Measurements from ENCODE around the gene FYN.
"Not testable (repeated sequence)": the region's sequence is repeated elsewhere in the genome, so short reads cannot be mapped to it uniquely, and the experiment has no call there.

The FYN gene

DNA sequence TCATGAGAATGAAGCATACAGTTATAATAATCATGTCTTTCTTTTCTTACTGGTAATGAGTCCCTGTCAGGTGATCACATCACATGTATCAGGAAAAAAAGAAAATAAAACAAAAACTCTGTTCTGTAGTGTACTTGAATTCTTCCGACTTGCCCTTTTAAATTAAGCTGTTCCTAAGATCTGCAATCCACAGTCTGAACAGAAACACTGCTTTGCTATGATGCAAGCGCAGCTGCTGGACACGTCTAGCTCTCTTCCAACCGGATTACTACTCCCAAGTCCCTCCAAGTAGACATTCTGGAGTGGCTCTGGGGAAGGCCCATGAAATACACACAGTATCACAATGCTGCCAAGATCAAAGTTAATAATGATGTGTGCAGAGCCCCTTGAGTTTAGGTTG is 83.7 kb downstream of the FYN start:
- DNase-seq (ENCODE audit: low read depth) = no peak

DNA sequence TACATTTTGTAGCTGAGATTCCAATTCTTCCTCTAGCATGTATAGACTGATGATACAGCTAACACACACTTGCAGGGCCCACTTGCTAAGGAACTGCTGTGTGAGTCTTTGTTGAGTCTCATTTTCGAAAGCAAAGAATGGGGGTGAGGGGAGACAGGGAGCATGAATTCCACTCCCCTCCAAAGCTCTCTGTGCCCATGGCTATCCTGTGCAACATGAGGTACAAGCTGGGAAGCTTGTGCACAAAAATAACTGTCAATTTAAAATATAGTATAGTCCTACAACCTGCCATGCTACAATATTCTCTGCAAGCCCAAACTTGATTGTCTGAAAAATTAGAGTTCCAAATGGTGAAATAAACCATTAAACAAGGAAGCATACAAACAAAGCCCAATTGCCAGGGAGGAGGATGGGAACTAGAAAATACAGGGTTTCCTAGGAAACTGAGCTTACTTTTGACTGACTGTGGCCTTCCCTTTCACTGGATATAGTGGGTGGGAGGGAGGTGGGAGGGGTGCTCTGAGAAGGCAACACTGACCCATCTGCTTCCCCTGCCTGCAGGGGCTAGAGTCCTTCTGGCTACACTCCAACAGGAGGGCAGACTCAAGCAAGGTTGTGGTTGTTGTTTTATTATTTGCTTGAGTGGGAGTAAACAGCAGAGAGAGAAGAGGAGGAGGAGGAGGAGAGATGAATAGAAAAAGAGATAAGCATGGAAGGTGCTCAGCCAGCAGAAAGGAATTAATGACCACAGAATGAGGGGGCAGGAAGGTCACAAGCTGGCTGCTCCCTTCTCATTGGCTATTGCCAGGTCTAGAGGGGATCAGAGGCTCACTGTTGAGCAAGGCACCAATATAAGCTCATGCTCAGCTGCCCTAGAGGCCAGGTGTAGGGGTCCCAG is 84.6 kb downstream of the FYN start:
- DNase-seq (ENCODE audit: low read depth) = no peak

DNA sequence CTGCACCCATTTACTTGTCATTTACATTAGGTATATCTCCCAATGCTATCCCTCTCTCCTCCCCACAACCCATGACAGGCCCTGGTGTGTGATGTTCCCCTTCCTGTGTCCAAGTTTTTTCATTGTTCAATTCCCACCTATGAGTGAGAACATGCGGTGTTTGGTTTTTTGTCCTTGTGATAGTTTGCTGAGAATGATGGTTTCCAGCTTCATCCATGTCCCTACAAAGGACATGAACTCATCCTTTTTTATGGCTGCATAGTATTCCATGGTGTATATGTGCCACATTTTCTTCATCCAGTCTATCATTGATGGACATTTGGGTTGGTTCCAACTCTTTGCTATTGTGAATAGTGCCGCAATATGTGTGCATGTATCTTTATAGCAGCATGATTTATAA is 87.1 kb downstream of the FYN start:
- DNase-seq (ENCODE audit: low read depth) = not testable (repeated sequence)

DNA sequence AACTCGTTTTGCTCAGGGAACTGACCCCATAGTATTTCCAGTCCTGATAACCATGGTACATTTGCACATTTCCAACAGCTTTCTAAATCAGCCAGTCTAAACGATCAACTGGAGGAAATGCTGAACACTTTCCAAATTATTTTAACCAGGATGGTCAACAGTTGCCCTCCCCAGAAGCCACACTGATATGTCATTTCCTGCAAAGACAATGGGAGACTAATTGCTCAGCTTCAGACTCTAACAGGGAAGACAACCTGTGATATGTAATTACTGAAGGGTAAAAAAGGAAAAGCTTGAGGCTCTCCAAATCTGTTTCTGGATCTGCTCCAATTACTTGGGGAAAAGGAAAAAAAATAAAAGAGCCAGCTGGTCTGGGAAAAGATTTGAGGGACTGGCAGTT is 88.8 kb downstream of the FYN start:
- no peak for DNase-seq (ENCODE audit: low read depth)

DNA sequence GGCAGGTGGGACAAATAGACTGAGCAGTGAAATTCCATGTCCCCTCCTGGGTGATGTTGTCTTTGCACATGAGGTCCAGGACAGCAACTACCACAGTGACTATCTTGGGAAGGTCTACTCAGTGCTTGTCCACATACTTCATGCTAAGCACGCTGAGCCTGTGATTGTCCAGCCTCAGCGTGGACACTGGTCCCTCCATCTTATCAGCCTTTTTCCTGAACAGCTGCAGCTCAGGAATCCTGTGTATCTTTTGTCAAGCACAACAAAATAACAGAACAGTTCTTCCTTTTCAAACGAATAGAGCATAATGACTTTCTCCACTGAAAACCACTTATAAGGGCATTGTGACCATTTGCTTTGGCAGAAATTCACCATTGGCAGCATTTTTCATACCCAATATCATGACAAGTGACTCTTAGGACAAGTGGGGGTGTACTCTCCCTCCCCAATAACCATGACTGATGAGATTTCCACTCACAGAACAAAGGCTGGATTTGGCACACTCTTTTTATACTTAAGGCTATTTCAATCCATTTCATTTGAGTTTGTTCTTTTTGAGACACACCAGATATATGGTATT is 90.3 kb downstream of the FYN start:
- no peak for DNase-seq (ENCODE audit: low read depth)

DNA sequence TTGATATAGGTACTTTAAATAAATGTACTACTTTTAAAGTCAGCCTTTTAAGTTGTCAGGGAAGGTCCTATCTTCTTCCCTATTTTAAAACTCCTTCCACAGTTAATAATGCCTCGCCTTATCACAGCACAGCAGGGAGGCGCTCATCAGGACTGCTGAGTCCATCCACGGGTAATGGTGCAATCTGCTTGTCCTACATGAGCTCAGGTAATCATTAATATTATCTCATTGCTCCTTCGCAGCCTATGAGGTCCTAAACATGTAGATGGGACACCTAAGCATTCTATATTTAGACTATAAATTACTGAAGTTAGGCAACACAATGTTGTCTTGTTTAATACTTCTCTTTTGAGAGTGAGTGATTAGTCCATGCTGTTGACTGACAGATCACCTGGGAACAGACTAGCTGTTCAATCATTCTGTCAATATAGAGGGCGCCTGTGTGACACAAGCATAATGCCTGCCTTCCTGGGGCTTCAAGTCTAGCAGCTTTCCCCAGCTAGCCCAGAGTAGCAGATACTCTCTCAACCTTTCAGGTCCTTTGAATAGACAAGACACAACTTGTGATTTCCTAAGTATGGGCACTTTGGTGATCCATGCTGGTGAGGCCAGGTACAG is 91.0 kb downstream of the FYN start:
- DNase-seq (ENCODE audit: low read depth) = no peak

DNA sequence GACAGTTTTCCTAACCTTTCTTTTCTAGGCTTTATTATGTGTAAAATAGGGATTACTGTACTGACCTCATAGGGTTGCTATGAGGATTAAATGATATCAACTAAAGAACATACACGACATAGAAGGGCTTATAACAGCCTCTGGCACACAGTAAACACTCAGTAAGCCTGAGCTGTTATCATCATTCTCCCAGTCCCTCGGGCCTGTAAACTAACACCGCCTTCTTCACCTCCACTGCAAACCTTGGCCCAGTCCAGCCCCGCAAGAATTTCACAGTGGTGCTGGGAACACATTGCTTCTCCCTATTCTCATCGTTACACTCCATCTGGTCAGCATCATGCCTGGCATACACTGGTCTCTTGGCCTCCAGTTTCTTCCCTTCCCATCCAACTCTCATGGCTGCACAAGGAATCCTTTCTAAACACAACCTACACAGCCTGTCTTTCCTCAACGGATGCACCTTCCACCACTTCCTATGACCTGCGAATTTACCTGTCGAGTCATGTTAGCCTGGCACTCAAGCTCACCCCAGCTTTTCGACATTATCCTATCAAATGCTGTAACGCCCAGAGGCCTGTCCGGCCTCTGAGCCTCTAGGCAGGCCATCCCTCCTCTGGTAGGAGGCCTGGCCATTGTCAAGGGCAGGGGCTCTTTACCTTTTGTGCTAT is 92.1 kb downstream of the FYN start:
- DNase-seq (ENCODE audit: low read depth) = no peak

DNA sequence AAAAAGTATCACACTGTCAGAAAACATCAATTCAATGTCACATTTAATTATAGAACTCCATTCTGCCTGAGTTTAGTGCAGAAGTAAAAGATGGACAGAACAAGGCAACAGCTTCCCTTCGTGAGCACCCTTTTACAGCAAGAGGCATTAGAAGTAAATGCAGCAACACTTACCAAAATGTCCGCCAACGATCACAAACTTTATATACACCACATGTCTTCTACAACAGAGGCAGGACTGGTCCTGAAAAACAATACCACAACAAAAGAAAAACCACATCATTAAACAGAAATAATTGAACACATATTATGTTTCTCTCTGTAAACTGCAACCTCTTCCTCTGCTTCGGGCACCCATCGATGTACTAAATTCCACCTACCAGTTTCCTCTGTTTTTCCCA is 92.9 kb downstream of the FYN start:
- no peak for DNase-seq (ENCODE audit: low read depth)

DNA sequence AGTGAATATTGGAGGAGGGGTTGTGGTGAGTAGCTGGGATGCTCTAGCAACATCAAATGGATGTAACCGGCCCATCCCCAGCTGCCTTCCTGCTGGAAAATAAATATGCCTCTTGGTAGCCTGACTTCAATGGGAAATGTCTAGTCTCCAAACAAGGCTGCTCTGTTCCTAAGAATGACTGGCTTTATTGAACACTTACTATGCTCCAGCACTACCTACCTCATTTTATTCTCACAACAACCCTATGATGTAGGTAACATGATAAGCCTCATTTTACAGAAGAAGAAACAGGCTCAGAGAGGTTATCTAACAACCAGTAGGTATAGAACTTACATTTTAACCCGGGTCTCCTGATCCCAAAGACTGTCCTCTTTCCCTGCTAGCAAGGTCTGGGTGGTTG is 93.6 kb downstream of the FYN start:
- DNase-seq (ENCODE audit: low read depth) = no peak

DNA sequence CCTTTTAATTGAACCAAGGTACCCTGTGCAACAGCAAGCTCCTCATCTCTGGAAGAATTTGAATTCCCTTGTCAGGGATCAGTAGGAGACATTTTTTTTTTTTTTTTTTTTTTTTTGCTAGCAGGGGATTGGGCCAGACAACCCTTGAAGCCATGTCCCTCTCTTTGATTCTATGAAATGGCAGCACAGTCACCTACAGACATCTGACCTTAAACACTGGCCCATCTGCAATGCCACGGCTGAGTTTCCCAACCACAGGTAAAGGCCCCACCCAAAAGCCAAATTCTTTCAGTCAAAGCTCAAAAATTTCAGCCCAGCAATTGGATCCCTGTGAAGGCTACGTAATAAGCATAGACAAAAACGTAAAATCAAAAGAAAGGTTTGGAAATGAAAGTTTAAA is 94.2 kb downstream of the FYN start:
- no peak for DNase-seq (ENCODE audit: low read depth)

DNA sequence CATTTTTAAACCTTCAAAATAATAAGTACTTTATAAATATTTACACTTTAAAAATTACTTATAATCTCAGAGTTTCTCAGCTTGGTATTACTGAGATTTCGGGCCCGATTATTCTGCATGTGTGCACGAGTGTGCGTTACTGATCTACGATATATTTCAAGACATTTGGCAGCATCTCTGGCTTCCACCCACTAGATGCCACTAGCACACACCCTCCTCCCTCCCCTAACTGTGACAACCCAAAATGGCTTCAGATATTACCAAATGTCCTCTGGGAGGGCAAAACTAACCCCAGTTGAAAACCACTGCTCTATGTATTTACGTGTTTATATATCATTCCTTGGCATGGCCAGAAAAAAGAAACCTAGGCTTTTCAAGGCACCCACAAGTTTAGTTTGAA is 95.9 kb downstream of the FYN start:
- no peak for DNase-seq (ENCODE audit: low read depth)

DNA sequence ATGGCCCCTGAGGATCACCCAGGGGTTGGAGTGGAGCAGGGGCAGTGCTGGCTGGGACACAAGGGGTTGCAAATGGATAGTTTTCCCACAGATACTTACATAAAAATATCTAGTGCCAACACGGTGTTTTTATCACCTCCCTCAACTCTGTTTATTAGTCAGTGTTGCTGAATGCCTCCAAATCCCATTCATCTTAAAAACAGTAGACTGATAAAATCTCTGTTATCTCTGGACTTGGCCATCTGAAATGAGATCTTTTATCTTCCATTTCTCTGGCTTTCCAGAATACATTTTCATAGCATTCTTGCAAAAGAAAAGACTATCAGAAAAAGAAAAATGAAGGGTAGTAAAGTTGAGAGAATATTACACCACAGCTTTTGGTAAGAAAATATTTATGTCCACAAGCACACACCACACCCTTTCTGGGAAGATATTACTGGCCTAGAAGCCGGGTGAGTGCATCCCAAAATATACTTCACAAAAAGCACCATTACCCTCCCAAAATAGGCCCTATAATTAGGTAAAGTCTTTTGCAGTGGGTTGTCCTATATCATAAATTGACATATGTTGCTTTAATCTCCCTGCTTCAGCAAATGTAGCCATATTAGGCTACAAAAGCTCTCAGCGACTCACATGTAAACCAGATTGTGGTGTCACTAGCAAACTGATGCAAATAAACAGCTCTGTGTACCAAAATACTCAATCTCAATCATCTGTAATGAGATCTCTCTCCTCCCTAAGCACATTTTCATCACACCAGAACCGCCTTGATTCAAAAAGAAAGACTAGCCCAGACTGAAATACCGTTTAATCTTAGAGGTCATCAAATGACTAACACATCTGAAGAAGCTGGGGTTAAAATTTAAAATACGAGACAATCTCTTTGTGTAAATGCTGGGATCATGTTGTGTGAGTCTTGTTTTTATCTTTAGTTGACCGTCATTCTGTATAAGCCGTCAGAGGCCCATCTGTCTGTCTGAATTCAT is 96.7 kb downstream of the FYN start:
- no peak for DNase-seq (ENCODE audit: low read depth)

DNA sequence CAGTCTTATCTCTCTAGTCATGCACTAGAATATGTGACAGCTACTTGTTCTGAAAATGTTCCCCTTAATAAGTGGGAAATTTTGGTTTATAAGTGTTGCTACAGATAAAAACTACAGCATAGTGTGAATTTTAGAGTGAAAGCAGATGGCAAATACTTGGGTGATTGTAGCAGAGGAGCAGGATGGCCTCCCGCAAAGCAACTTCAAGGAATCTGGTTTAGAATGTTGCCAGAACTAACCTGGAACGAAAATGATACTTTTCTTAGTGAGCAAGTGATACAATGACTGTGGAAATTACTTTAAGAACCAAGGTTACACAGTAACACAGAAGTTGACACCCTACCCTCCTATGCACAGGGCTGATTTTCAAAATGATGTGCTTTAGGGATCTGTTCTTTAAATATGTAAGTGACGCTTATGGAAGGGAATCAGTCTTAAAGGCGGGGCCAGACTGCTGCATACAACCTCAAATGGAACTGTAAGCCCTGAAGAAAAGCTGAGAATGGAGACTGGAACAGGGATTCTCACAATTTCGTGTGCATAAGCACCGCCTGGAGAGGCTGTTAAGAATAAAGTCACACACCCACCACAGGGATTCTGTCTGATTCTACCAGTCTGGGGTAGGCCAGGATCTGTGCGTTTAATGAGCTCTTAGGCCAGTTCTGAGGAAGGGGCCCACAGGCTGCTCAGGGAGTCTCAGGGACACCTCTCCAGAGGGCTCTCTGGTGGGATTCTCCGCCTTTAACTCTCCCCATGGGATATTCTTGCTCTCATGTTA is 97.9 kb downstream of the FYN start:
- DNase-seq (ENCODE audit: low read depth) = no peak

DNA sequence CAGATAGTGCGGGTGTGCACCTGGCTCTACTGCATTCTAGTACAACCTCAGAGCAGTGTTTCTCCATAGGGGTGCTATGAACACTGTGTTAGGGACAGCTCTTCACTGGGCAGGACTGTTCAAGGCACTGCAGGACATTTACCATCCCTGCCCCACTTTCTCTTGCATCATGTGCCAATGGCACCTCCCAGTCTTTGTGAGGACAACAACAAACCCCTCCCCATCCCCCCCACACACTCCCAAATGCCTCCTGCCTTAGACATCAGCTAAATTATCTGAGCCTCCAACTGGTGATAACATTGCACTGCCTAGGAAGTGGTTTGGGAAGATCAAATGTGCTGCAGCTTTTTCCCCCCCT is 98.9 kb downstream of the FYN start:
- DNase-seq (ENCODE audit: low read depth) = no peak

DNA sequence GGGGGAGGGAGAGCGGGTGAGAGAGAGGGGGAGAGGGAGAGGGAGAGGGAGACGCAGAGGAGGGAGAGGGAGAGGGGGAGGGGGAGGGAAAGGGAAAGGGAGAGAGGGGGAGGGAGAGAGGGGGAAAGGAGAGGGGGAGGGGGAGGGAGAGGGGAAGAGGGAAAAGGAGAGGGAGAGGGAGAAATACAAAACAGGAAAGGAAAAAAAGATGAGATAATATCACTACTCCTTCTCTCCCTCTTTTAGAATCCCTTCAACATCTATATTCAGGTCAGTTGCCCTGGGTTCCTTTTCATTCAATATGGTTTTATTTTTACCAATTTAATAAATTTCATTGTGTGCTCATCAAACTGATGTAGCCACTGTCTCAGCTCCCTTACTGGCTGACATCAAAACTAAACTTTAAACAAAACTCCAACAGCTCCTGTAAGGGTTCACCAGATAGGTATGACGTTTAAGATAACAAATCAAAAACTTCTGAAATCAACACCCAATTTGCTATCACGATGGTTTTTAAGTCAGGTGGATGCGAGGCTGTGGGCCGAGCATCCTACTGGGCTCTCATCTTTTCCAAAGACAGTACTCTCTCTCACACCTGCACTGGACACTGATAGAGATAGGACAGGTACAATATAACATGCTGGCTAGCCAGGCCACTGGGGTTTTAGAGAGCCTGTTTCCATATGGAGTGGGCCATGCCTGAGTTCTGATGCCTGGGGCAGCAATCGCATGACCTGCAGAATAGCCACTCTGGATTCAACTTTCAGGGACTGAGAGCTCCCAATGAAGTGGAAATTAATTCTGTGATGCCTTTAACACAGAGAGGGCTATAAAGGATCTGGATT is 99.5 kb downstream of the FYN start:
- no peak for DNase-seq (ENCODE audit: low read depth)

DNA sequence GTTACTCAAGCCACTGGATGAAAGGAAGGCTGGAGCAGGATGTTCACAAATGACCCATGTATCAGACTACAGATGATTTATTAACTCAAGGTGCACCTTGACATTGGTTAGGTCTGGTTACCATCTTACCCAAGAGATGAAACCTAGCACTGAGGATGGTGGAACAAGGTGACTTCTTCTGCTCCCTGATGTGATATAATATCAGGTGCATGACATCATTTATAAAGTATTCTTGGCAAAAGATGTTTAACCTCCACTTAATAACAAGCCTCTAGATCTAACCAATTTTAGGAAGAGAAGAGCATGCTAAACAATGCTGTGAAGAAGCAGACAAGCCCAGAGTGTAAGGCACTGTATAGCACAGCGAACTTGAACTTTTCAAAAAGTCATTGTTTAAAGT is 100.9 kb downstream of the FYN start:
- DNase-seq (ENCODE audit: low read depth) = no peak

DNA sequence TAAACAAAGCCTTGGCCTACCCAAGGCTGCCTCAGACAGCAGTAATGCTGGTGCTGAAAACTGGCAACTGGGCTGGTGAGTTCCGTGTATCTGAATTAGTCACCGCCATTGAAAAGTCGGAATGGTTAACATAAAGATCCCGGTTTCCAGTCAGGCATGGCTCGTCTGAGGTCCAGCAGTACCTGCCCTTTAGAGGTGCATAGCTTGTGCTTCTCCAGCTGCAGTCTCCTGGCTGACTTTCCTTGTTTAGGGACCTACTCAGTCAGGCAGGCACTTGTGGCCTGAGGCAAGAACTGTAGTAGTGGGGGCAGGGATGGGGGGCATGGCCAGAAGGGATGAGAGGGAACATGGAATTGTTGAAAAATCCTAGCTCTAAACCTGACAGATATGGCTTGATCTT is 101.6 kb downstream of the FYN start:
- DNase-seq (ENCODE audit: low read depth) = no peak

DNA sequence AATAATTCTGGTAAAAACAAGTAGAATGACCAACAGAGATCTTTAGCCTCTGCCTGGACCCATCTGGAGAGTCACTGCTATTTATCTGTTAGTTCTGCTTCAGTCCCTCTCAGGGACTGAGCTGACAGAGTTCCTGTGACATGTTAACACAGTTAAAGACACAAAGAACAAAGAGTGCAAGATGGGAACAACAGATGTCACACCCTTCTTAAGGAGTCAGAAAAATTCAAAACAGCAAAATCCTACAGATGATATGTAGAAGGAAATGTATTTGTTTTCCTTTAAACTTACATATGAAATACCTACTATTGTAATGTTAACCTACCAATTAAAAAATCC is 102.2 kb downstream of the FYN start:
- no peak for DNase-seq (ENCODE audit: low read depth)

DNA sequence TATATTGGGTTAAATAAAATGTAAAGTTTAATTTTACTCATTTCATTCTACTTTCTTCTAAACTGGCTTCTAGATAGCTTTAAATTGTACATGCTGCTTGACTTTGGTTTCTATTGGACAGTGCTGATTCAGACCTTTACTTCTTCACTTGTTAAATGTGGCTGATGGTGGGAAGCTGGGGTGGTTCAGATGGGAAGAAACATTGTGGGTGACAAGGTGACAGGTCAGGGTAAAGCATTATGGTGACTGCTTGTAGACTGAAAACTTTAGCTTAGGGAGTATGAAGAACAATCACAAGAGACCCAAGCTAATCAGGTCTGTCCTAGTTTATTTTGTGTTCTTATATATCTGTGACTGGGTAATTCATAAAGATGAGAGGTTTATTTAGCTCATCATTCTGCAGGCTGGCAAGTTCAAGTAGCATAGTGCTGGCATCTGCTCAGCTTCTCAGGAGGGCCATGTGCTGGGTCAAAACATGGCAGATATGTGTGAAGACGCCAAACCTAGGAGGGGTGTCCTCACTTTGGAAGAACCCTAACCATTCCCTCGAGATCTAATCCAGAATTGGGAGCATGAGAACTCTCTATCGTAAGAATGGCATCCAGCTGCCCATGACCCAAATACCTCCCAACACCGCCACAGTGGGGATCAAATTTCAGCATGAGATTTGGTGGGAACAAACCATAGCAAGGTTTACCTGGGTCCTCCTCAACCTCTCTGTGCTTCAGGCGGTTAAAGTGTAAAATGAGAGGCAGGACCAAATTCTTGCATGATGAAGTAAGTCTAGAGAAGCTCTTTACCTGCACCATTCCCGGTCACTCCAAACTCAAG is 102.8 kb downstream of the FYN start:
- DNase-seq (ENCODE audit: low read depth) = no peak
